Measurements from ENCODE around the gene ATXN1L. TPM values are rescaled to one million over a fixed set of nuclear protein-coding genes. Genes with fewer than 3 reads are reported as not detected.

The ATXN1L gene
- total RNA-seq, 4 donors from 2014 or later = 8.9 to 23.8 (median 15.6) TPM

- TF ChIP-seq CTCF (IDR thresholded peaks at IDR 0.05) (no peak), POLR2A (IDR thresholded peaks at IDR 0.05) (no peak)
- DNase-seq = no peak
- Histone ChIP-seq H3K4me1 (no peaks in the 10 kb centered on the region), H3K4me3 (no peak overlapping the region), H3K27me3 (no peaks in the 10 kb centered on the region), H3K36me3 (peaks cover 0 to 88% (median 9%) of the 10 kb centered on the region in 3 donors), H3K27ac (no peak overlapping the region), H3K9me3 (no peaks in the 10 kb centered on the region)
- intact Hi-C loops (cut with DNase I) = no loop called here
- WGBS, 2 donors = 91 to 100% methylated on average over 1 of the region's 1 CpG
These were observed 23.3 kb downstream of the ATXN1L start for GRCh38 chr16:71869089-71869488.

GRCh38 chr16:71870818-71871217 is 25.0 kb downstream of the ATXN1L start:
- intact Hi-C loops (cut with DNase I) = no loop called here
- H3K4me3 ChIP-seq = no peak overlapping the region
- no peaks in the 10 kb centered on the region for H3K27me3 ChIP-seq
- DNase-seq = no peak
- no peak for TF ChIP-seq POLR2A (IDR thresholded peaks at IDR 0.05)
- TF ChIP-seq CTCF (IDR thresholded peaks at IDR 0.05) = no peak
- H3K9me3 ChIP-seq = no peaks in the 10 kb centered on the region
- H3K27ac ChIP-seq = no peak overlapping the region
- H3K4me1 ChIP-seq = no peaks in the 10 kb centered on the region
- H3K36me3 ChIP-seq = peaks cover 0 to 88% (median 4%) of the 10 kb centered on the region in 3 donors
- 85 to 89% methylated on average over 2 of the region's 2 CpGs for WGBS, 2 donors

- intact Hi-C loops (cut with DNase I) = no loop called here
- TF ChIP-seq POLR2A (IDR thresholded peaks at IDR 0.05) (no peak), CTCF (IDR thresholded peaks at IDR 0.05) (no peak)
- Histone ChIP-seq H3K9me3 (no peaks in the 10 kb centered on the region), H3K4me3 (no peak overlapping the region), H3K4me1 (no peaks in the 10 kb centered on the region), H3K27ac (no peak overlapping the region), H3K27me3 (no peaks in the 10 kb centered on the region), H3K36me3 (peaks cover 0 to 88% (median 4%) of the 10 kb centered on the region in 3 donors)
- no peak for DNase-seq
- 86 to 96% methylated on average over 4 of the region's 4 CpGs for WGBS, 2 donors
These were observed 27.4 kb downstream of the ATXN1L start for GRCh38 chr16:71873199-71873598.

GRCh38 chr16:71878911-71879310 is 33.1 kb downstream of the ATXN1L start:
- Histone ChIP-seq H3K4me1 (peaks cover 0 to 31% (median 5%) of the 10 kb centered on the region in 3 donors), H3K27me3 (no peaks in the 10 kb centered on the region), H3K36me3 (peaks cover 0 to 73% (median 4%) of the 10 kb centered on the region in 3 donors), H3K4me3 (no peak overlapping the region), H3K27ac (no peak overlapping the region), H3K9me3 (no peaks in the 10 kb centered on the region)
- TF ChIP-seq CTCF (IDR thresholded peaks at IDR 0.05) = no peak
- TF ChIP-seq POLR2A (IDR thresholded peaks at IDR 0.05) = no peak
- no peak for DNase-seq
- WGBS, 2 donors = 54 to 85% methylated on average over 4 of the region's 4 CpGs
- intact Hi-C loops (cut with DNase I) = no loop called here

GRCh38 chr16:71880176-71880575 is 34.4 kb downstream of the ATXN1L start:
- H3K4me1 ChIP-seq = peaks cover 0 to 38% (median 5%) of the 10 kb centered on the region in 3 donors
- WGBS, 2 donors = 88% methylated on average over 4 of the region's 4 CpGs
- no peak for DNase-seq
- no peak overlapping the region for H3K27ac ChIP-seq
- no peaks in the 10 kb centered on the region for H3K27me3 ChIP-seq
- TF ChIP-seq CTCF (IDR thresholded peaks at IDR 0.05) (no peak), POLR2A (IDR thresholded peaks at IDR 0.05) (no peak)
- H3K9me3 ChIP-seq = no peaks in the 10 kb centered on the region
- H3K4me3 ChIP-seq = no peak overlapping the region
- H3K36me3 ChIP-seq = peaks cover 0 to 61% (median 4%) of the 10 kb centered on the region in 3 donors
- intact Hi-C loops (cut with DNase I) = loop anchor here (10.0 kb wide), 1 partner anchor 65 kb away; no protein-coding TSS in a partner anchor
